BE2C (cell line): Measurements from ENCODE around the gene TRPV4.

Source experiments
- DNase-seq: peaks from one replicate; pipeline ENCODE4 v3.0.0-alpha.2; 2020
- H3K27me3 ChIP-seq: fragments of 250-450 bp; sonication (Bioruptor Pico); 2 replicates; pipeline ENCODE4 v1.5.1; 2020; ENCODE audit warnings: mild to moderate bottlenecking
- H3K36me3 ChIP-seq: fragments of 250-450 bp; sonication (Bioruptor Pico); 2 replicates; pipeline ENCODE4 v1.5.1; 2020; ENCODE audit warnings: mild to moderate bottlenecking
- H3K4me1 ChIP-seq: fragments of 250-450 bp; sonication (Bioruptor Pico); 2 replicates; pipeline ENCODE4 v1.5.1; 2020
- H3K4me3 ChIP-seq: 2 replicates; pipeline ENCODE4 v1.5.1; 2011; ENCODE audit warnings: low read depth, low read length
- H3K9me3 ChIP-seq: fragments of 250-450 bp; sonication (Bioruptor Pico); 2 replicates; pipeline ENCODE4 v1.5.1; 2020
- TF ChIP-seq, protein P1 (sequence below): IDR thresholded peaks from 2 replicates; pipeline ENCODE4 v1.5.1; 2012; ENCODE audit warnings: mild to moderate bottlenecking, low read depth, low read length

The TRPV4 gene

GRCh38 chr12:109840305-109841074 lies 7.3 kb upstream of the TRPV4 start:
- Histone ChIP-seq H3K36me3 (no peaks in the 10 kb centered on the region), H3K9me3 (no peaks in the 10 kb centered on the region), H3K4me3 (no peak overlapping the region), H3K4me1 (no peaks in the 10 kb centered on the region), H3K27me3 (no peaks in the 10 kb centered on the region)
- TF ChIP-seq, protein P1, sequence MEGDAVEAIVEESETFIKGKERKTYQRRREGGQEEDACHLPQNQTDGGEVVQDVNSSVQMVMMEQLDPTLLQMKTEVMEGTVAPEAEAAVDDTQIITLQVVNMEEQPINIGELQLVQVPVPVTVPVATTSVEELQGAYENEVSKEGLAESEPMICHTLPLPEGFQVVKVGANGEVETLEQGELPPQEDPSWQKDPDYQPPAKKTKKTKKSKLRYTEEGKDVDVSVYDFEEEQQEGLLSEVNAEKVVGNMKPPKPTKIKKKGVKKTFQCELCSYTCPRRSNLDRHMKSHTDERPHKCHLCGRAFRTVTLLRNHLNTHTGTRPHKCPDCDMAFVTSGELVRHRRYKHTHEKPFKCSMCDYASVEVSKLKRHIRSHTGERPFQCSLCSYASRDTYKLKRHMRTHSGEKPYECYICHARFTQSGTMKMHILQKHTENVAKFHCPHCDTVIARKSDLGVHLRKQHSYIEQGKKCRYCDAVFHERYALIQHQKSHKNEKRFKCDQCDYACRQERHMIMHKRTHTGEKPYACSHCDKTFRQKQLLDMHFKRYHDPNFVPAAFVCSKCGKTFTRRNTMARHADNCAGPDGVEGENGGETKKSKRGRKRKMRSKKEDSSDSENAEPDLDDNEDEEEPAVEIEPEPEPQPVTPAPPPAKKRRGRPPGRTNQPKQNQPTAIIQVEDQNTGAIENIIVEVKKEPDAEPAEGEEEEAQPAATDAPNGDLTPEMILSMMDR: no peak
- DNase-seq: no peak

DNA sequence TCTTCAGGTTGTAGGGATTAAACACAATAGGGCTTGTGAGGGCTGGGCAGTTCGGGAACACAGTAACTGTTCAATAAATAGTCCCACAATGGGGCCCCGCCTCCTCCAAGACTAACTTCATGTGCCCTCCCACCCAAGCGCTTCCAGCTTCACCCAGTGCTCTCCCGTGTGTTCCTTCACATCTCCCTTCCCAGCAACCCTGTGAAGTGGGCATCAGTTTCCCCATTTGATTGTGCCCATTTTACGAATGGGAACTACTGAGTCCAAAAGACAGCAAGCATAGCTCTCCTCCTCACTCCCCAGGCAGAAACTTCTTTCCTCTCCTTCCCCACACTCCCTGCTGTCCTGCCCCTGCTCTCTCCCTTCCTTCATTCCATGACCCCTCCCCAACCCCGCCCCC lies 6.2 kb upstream of the TRPV4 start:
- TF ChIP-seq, protein P1: no peak
- Histone ChIP-seq H3K27me3 (no peaks in the 10 kb centered on the region), H3K4me3 (no peak overlapping the region), H3K4me1 (no peaks in the 10 kb centered on the region), H3K9me3 (no peaks in the 10 kb centered on the region), H3K36me3 (no peaks in the 10 kb centered on the region)
- DNase-seq: no peak

- TF ChIP-seq, protein P1: no peak
- Histone ChIP-seq H3K9me3 (no peaks in the 10 kb centered on the region), H3K4me1 (no peaks in the 10 kb centered on the region), H3K36me3 (no peaks in the 10 kb centered on the region), H3K27me3 (peaks cover 18% of the 10 kb centered on the region), H3K4me3 (no peak overlapping the region)
- no peak for DNase-seq
These were observed 3.7 kb upstream of the TRPV4 start for GRCh38 chr12:109836916-109837315.

DNA sequence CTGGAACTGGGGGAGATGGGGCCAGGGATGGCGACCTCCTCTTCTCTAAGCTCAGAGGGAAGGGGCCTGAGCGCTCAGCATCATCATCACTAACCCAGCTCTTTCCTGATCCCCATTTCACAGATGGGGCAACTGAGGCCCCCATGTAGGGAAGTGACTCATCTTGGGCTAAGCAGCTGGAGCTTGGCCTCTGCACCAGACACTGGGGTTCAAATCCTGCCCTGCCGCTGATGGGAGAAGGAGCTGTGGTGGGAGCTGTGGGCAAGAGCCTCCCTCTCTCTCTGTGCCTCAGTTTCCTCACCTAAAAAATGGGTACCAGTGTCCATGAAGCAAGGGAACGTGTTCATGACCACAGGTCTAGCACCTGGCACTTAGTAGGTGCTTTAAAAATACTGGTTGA lies 2.6 kb upstream of the TRPV4 start:
- peaks cover 23% of the 10 kb centered on the region for H3K27me3 ChIP-seq
- H3K9me3 ChIP-seq: no peaks in the 10 kb centered on the region
- DNase-seq: no peak
- TF ChIP-seq, protein P1: no peak
- H3K4me1 ChIP-seq: no peaks in the 10 kb centered on the region
- H3K4me3 ChIP-seq: no peak overlapping the region
- H3K36me3 ChIP-seq: no peaks in the 10 kb centered on the region

DNA sequence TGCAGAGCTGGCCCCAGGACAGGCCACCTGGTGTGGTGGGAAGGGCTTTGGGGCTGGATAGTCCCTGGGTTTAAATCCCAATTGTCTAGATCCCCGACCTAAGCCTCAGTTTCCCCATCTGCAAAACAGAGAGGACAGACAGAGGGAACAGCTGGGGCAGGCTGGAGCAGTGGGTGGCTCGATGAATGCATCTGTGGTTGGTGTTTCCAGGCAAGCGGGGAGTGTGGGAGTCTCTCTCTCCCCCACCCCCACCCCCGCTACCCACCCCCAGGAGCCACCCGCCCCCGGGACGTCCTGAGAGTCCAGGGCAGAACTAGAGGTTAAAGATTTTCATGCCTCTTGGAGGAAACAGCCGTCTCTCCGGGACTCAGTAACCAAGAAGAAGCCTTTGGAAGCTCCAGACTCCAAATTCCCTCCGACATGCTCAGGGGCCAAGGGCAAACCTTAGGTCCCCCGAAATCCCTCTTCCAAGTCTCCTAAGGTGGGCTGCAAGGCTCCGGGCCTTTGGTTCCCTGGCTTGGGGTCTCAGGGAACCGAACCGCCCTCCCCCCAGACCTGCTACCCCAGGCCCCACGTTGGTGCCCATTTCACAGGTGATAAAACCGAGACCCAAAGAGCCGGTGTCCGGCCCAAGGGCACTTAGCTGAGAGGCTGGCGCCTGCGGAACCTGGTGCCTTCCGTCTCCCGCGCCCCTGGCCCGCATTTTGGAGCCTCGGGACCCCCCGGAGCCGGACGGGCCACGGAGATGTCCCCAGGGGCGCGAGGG lies 474 bp downstream of the TRPV4 start:
- H3K4me3 ChIP-seq: no peak overlapping the region
- H3K9me3 ChIP-seq: no peaks in the 10 kb centered on the region
- peaks cover 26% of the 10 kb centered on the region for H3K27me3 ChIP-seq
- TF ChIP-seq, protein P1: no peak
- H3K36me3 ChIP-seq: no peaks in the 10 kb centered on the region
- H3K4me1 ChIP-seq: no peaks in the 10 kb centered on the region
- no peak for DNase-seq

GRCh38 chr12:109831929-109832328 lies 1.3 kb downstream of the TRPV4 start:
- no peak for DNase-seq
- Histone ChIP-seq H3K4me3 (no peak overlapping the region), H3K36me3 (no peaks in the 10 kb centered on the region), H3K9me3 (no peaks in the 10 kb centered on the region), H3K4me1 (no peaks in the 10 kb centered on the region), H3K27me3 (peaks cover 26% of the 10 kb centered on the region)
- TF ChIP-seq, protein P1: no peak
